Liver (tissue), 3 donors: ENCODE results near the gene SLC51B.

Experiments used
- NR2F2 ChIP-seq: IDR thresholded peaks from 2 replicates; pipeline ENCODE4 v1.6.1; 2016; ENCODE audit warnings: antibody characterized with exemption
- TF ChIP-seq, protein P1 (sequence below): fragments of 150-350 bp; IDR thresholded peaks from 2 replicates; pipeline ENCODE4 v1.5.1; 2017; ENCODE audit warnings: improper control_type of control experiment, low read depth, low read length; ENCODE audit not compliant: missing input control
- donor health status: healthy.
- donor health status: healthy.

DNA sequence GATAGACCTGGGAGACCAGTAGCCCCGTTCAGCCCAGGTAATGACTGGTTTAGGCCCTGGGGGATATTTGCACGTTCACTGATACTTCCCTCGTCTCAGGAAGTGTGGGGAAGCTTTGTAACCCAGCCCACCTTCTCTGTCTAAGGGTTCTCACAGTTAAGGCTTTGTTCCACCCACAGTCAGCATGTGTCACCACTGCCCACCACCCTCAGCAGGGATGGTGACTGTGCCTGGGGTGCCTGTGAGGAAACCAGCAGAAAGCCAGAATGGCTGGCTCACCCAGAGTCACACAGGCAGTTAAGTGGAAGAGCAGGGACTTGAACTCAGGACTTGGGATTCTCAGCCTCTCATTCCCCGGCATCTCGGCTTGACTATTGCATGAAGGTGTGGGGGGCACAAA, 36.6 kb downstream of the SLC51B start:
- TF ChIP-seq, protein P1, sequence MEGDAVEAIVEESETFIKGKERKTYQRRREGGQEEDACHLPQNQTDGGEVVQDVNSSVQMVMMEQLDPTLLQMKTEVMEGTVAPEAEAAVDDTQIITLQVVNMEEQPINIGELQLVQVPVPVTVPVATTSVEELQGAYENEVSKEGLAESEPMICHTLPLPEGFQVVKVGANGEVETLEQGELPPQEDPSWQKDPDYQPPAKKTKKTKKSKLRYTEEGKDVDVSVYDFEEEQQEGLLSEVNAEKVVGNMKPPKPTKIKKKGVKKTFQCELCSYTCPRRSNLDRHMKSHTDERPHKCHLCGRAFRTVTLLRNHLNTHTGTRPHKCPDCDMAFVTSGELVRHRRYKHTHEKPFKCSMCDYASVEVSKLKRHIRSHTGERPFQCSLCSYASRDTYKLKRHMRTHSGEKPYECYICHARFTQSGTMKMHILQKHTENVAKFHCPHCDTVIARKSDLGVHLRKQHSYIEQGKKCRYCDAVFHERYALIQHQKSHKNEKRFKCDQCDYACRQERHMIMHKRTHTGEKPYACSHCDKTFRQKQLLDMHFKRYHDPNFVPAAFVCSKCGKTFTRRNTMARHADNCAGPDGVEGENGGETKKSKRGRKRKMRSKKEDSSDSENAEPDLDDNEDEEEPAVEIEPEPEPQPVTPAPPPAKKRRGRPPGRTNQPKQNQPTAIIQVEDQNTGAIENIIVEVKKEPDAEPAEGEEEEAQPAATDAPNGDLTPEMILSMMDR, result no peak
- no peak for TF ChIP-seq NR2F2
